ENCODE measurements around the gene ANKRD34A. TPM values are rescaled to one million over a fixed set of nuclear protein-coding genes. Genes with fewer than 3 reads are reported as not detected.
A peak's percentile ranks its signal among the peaks of the same experiment; 100 is the strongest.

The ANKRD34A gene
- total and polyA plus RNA-seq, 2 experiments from 2014 or later: 0.16 to 0.35 TPM

- H3F3A ChIP-seq (replicated peaks; ENCODE audit: low read depth): no peaks in the 10 kb centered on the region
- H3K27me3 ChIP-seq (ENCODE audit: insufficient read depth): no peaks in the 10 kb centered on the region
- no peaks in the 10 kb centered on the region for H3K36me3 Mint-ChIP-seq (ENCODE audit: low read depth)
- no peaks in the 10 kb centered on the region for H4K20me1 ChIP-seq (replicated peaks; ENCODE audit: insufficient read depth)
- peaks cover 17% of the 10 kb centered on the region for H3K4me1 ChIP-seq (ENCODE audit: insufficient read depth)
- H2AFZ ChIP-seq: no peak overlapping the region
- peak overlapping the region; percentile 61 for H3K27ac ChIP-seq (ENCODE audit: low read depth)
- ATAC-seq: no peak
- H3K4me1 Mint-ChIP-seq: peaks cover 12% of the 10 kb centered on the region
- DNase-seq (ENCODE audit: low spot score): no peak
- H3K9me3 Mint-ChIP-seq: no peaks in the 10 kb centered on the region
- H3K4me3 ChIP-seq: peak overlapping the region; percentile 8; the same call in 1 of the 2 replicates
- peak overlapping the region; percentile 16 for H3K4me2 ChIP-seq
- H3K27ac Mint-ChIP-seq: no peak overlapping the region
- no peaks in the 10 kb centered on the region for H3K79me2 ChIP-seq (replicated peaks; ENCODE audit: insufficient read depth)
- no peaks in the 10 kb centered on the region for H3K9me2 ChIP-seq (ENCODE audit: insufficient read depth)
- H3K27me3 Mint-ChIP-seq (ENCODE audit: insufficient read depth, low read depth, poor library complexity): peaks cover 2% of the 10 kb centered on the region
- TF ChIP-seq EZH2phosphoT487 (IDR thresholded peaks at IDR 0.05; ENCODE audit: unreplicated experiment): no peak
- TF ChIP-seq, protein P1, sequence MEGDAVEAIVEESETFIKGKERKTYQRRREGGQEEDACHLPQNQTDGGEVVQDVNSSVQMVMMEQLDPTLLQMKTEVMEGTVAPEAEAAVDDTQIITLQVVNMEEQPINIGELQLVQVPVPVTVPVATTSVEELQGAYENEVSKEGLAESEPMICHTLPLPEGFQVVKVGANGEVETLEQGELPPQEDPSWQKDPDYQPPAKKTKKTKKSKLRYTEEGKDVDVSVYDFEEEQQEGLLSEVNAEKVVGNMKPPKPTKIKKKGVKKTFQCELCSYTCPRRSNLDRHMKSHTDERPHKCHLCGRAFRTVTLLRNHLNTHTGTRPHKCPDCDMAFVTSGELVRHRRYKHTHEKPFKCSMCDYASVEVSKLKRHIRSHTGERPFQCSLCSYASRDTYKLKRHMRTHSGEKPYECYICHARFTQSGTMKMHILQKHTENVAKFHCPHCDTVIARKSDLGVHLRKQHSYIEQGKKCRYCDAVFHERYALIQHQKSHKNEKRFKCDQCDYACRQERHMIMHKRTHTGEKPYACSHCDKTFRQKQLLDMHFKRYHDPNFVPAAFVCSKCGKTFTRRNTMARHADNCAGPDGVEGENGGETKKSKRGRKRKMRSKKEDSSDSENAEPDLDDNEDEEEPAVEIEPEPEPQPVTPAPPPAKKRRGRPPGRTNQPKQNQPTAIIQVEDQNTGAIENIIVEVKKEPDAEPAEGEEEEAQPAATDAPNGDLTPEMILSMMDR (conservative IDR thresholded peaks at IDR 0.05; ENCODE audit: low read depth in 2 of 2): no peak
- TF ChIP-seq, protein P2, sequence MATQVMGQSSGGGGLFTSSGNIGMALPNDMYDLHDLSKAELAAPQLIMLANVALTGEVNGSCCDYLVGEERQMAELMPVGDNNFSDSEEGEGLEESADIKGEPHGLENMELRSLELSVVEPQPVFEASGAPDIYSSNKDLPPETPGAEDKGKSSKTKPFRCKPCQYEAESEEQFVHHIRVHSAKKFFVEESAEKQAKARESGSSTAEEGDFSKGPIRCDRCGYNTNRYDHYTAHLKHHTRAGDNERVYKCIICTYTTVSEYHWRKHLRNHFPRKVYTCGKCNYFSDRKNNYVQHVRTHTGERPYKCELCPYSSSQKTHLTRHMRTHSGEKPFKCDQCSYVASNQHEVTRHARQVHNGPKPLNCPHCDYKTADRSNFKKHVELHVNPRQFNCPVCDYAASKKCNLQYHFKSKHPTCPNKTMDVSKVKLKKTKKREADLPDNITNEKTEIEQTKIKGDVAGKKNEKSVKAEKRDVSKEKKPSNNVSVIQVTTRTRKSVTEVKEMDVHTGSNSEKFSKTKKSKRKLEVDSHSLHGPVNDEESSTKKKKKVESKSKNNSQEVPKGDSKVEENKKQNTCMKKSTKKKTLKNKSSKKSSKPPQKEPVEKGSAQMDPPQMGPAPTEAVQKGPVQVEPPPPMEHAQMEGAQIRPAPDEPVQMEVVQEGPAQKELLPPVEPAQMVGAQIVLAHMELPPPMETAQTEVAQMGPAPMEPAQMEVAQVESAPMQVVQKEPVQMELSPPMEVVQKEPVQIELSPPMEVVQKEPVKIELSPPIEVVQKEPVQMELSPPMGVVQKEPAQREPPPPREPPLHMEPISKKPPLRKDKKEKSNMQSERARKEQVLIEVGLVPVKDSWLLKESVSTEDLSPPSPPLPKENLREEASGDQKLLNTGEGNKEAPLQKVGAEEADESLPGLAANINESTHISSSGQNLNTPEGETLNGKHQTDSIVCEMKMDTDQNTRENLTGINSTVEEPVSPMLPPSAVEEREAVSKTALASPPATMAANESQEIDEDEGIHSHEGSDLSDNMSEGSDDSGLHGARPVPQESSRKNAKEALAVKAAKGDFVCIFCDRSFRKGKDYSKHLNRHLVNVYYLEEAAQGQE (IDR thresholded peaks at IDR 0.05; ENCODE audit: unreplicated experiment): no peak
- no peak for TF ChIP-seq NANOG (IDR thresholded peaks at IDR 0.05; ENCODE audit: borderline replicate concordance)
- TF ChIP-seq ZNF331 (CRISPR knock-in tag; IDR thresholded peaks at IDR 0.05; ENCODE audit: low read depth): no peak
- TF ChIP-seq POLR2AphosphoS5 (IDR thresholded peaks at IDR 0.05; ENCODE audit: low read depth): no peak
- TF ChIP-seq ZNF114 (CRISPR knock-in tag; IDR thresholded peaks at IDR 0.05): no peak
- TF ChIP-seq JUNB (IDR thresholded peaks at IDR 0.05; ENCODE audit: unreplicated experiment): no peak
- TF ChIP-seq ZNF462 (CRISPR knock-in tag; IDR thresholded peaks at IDR 0.05): no peak
- TF ChIP-seq CREB1 (CRISPR knock-in tag; IDR thresholded peaks at IDR 0.05; ENCODE audit: low read depth): no peak
- no peak for TF ChIP-seq EZH2 (IDR thresholded peaks at IDR 0.05; ENCODE audit: low read depth, unreplicated experiment)
- no peak for TF ChIP-seq STAT1 (IDR thresholded peaks at IDR 0.05; ENCODE audit: unreplicated experiment)
- TF ChIP-seq ETS1 (IDR thresholded peaks at IDR 0.05): no peak
- H3K4me3 Mint-ChIP-seq: no peak overlapping the region
- H3K36me3 ChIP-seq (ENCODE audit: insufficient read depth): no peaks in the 10 kb centered on the region
Measured at GRCh38 chr1:145979746-145980456, 15.5 kb upstream of the ANKRD34A start.
